ENCODE measurements around the gene TRHDE. TPM values are rescaled to one million over a fixed set of nuclear protein-coding genes. Genes with fewer than 3 reads are reported as not detected.

TRHDE gene
- total RNA-seq, 1 experiment from 2014 or later, result 43.7 TPM

- TF ChIP-seq CTCF (IDR thresholded peaks at IDR 0.05; ENCODE audit: unreplicated experiment), result no peak
- H3K9me3 Mint-ChIP-seq (ENCODE audit: low read depth, unreplicated experiment), result no peaks in the 10 kb centered on the region
- H3K27ac Mint-ChIP-seq (ENCODE audit: unreplicated experiment), result no peak overlapping the region
- no peaks in the 10 kb centered on the region for H3K4me1 Mint-ChIP-seq (ENCODE audit: low read depth, unreplicated experiment)
- CTCF ChIA-PET, result no interaction called here
- no peak overlapping the region for H3K4me3 Mint-ChIP-seq (ENCODE audit: low read depth, unreplicated experiment)
- no peak for DNase-seq
- intact Hi-C loops (cut with micrococcal nuclease; ENCODE audit: unreplicated experiment), result no loop called here
- H3K27me3 Mint-ChIP-seq (ENCODE audit: unreplicated experiment), result no peaks in the 10 kb centered on the region
- H3K36me3 Mint-ChIP-seq (ENCODE audit: insufficient read depth, unreplicated experiment), result no peaks in the 10 kb centered on the region
- BruUV-seq (replicated peaks), result no TSS peak
These were observed 306.2 kb downstream of the TRHDE start for GRCh38 chr12:72578327-72578726.

- intact Hi-C loops (cut with micrococcal nuclease; ENCODE audit: unreplicated experiment), result no loop called here
- TF ChIP-seq CTCF (IDR thresholded peaks at IDR 0.05; ENCODE audit: unreplicated experiment), result no peak
- CTCF ChIA-PET, result interaction anchor here (0.7 kb wide), 1 partner anchor 164 kb away, joined by 6 read pairs; no protein-coding TSS in a partner anchor
- BruUV-seq (replicated peaks), result no TSS peak
- Mint-ChIP-seq H3K4me1 (ENCODE audit: low read depth, unreplicated experiment) (no peaks in the 10 kb centered on the region), H3K36me3 (ENCODE audit: insufficient read depth, unreplicated experiment) (no peaks in the 10 kb centered on the region), H3K9me3 (ENCODE audit: low read depth, unreplicated experiment) (peaks cover 3% of the 10 kb centered on the region), H3K27me3 (ENCODE audit: unreplicated experiment) (no peaks in the 10 kb centered on the region), H3K27ac (ENCODE audit: unreplicated experiment) (no peak overlapping the region), H3K4me3 (ENCODE audit: low read depth, unreplicated experiment) (no peak overlapping the region)
- no peak for DNase-seq
These were observed 314.3 kb downstream of the TRHDE start for GRCh38 chr12:72586456-72586855.

- H3K36me3 Mint-ChIP-seq (ENCODE audit: insufficient read depth, unreplicated experiment), result no peaks in the 10 kb centered on the region
- no peak overlapping the region for H3K27ac Mint-ChIP-seq (ENCODE audit: unreplicated experiment)
- no TSS peak for BruUV-seq (replicated peaks)
These were observed 330.4 kb downstream of the TRHDE start for GRCh38 chr12:72602581-72602980.

GRCh38 chr12:72605975-72606374 lies 333.8 kb downstream of the TRHDE start:
- Mint-ChIP-seq H3K27ac (ENCODE audit: unreplicated experiment) (no peak overlapping the region), H3K4me1 (ENCODE audit: low read depth, unreplicated experiment) (no peaks in the 10 kb centered on the region), H3K27me3 (ENCODE audit: unreplicated experiment) (no peaks in the 10 kb centered on the region), H3K4me3 (ENCODE audit: low read depth, unreplicated experiment) (no peak overlapping the region), H3K9me3 (ENCODE audit: low read depth, unreplicated experiment) (no peaks in the 10 kb centered on the region), H3K36me3 (ENCODE audit: insufficient read depth, unreplicated experiment) (no peaks in the 10 kb centered on the region)
- TF ChIP-seq CTCF (IDR thresholded peaks at IDR 0.05; ENCODE audit: unreplicated experiment), result no peak
- CTCF ChIA-PET, result no interaction called here
- intact Hi-C loops (cut with micrococcal nuclease; ENCODE audit: unreplicated experiment), result no loop called here
- no TSS peak for BruUV-seq (replicated peaks)
- DNase-seq, result no peak

More at GRCh38 chr12:72602581-72602980, 330.4 kb downstream of the TRHDE start:
- Mint-ChIP-seq H3K4me1 (ENCODE audit: low read depth, unreplicated experiment) (no peaks in the 10 kb centered on the region), H3K27me3 (ENCODE audit: unreplicated experiment) (no peaks in the 10 kb centered on the region), H3K9me3 (ENCODE audit: low read depth, unreplicated experiment) (no peaks in the 10 kb centered on the region), H3K4me3 (ENCODE audit: low read depth, unreplicated experiment) (no peak overlapping the region)
- no peak for DNase-seq
- TF ChIP-seq CTCF (IDR thresholded peaks at IDR 0.05; ENCODE audit: unreplicated experiment), result no peak
- intact Hi-C loops (cut with micrococcal nuclease; ENCODE audit: unreplicated experiment), result no loop called here
- CTCF ChIA-PET, result no interaction called here

Data from Calu3 (cell line).